Osteocyte (in vitro differentiated cells): ENCODE data around the gene CAMK2G. TPM values are rescaled to one million over a fixed set of nuclear protein-coding genes. Genes with fewer than 3 reads are reported as not detected.

Source experiments
- DNase-seq: peaks from one replicate; pipeline ENCODE4 v3.0.0; 2021; ENCODE audit warnings: mixed read lengths; ENCODE audit not compliant: unreplicated experiment; ENCODE audit errors: extremely low spot score
- H3K27ac Mint-ChIP-seq: one replicate; pipeline ENCODE4 v1.8.0; 2021; ENCODE audit warnings: mild to moderate bottlenecking, mixed read lengths; ENCODE audit not compliant: unreplicated experiment
- H3K27me3 Mint-ChIP-seq: one replicate; pipeline ENCODE4 v1.8.0; 2021; ENCODE audit warnings: mixed read lengths; ENCODE audit not compliant: unreplicated experiment
- H3K36me3 Mint-ChIP-seq: one replicate; pipeline ENCODE4 v1.8.0; 2021; ENCODE audit warnings: mixed read lengths; ENCODE audit not compliant: unreplicated experiment
- H3K4me1 Mint-ChIP-seq: one replicate; pipeline ENCODE4 v1.8.0; 2021; ENCODE audit warnings: mixed read lengths; ENCODE audit not compliant: unreplicated experiment
- H3K4me3 Mint-ChIP-seq: one replicate; pipeline ENCODE4 v1.8.0; 2021; ENCODE audit warnings: mild to moderate bottlenecking, moderate library complexity, mixed read lengths; ENCODE audit not compliant: unreplicated experiment
- H3K9me3 Mint-ChIP-seq: one replicate; pipeline ENCODE4 v1.8.0; 2021; ENCODE audit warnings: mixed read lengths; ENCODE audit not compliant: unreplicated experiment
- CTCF ChIP-seq: fragments of 200-600 bp; sonication (generic); IDR thresholded peaks from 2 replicates; pipeline ENCODE4 v1.5.0; 2021; ENCODE audit warnings: antibody characterized with exemption, mild to moderate bottlenecking, moderate library complexity
- total RNA-seq: library from RNA; stranded (reverse); gene quantifications from 2 replicates; pipeline ENCODE4 v1.2.1, GENCODE V29; 2021

The CAMK2G gene
- total RNA-seq, 1 donor from 2014 or later: 37.6 TPM

- TF ChIP-seq CTCF: no peak
- H3K4me1 Mint-ChIP-seq: peaks cover 47% of the 10 kb centered on the region
- no peak for DNase-seq
- peak overlapping the region; percentile 44 for H3K27ac Mint-ChIP-seq
- H3K9me3 Mint-ChIP-seq: no peaks in the 10 kb centered on the region
- no peaks in the 10 kb centered on the region for H3K27me3 Mint-ChIP-seq
- peaks cover 2% of the 10 kb centered on the region for H3K36me3 Mint-ChIP-seq
- H3K4me3 Mint-ChIP-seq: peak overlapping the region; percentile 26
These were observed 1.8 kb upstream of the CAMK2G start for GRCh38 chr10:73876157-73876556.

- Mint-ChIP-seq H3K36me3 (peaks cover 10% of the 10 kb centered on the region), H3K27ac (no peak overlapping the region), H3K27me3 (no peaks in the 10 kb centered on the region), H3K9me3 (no peaks in the 10 kb centered on the region), H3K4me3 (peak overlapping the region; percentile 68), H3K4me1 (peaks cover 52% of the 10 kb centered on the region)
- TF ChIP-seq CTCF: no peak
- no peak for DNase-seq
These were observed 752 bp upstream of the CAMK2G start for GRCh38 chr10:73875139-73875475.

GRCh38 chr10:73873838-73874215 is 528 bp downstream of the CAMK2G start:
- no peak for DNase-seq
- H3K4me1 Mint-ChIP-seq: peaks cover 46% of the 10 kb centered on the region
- H3K27me3 Mint-ChIP-seq: no peaks in the 10 kb centered on the region
- TF ChIP-seq CTCF: no peak
- H3K36me3 Mint-ChIP-seq: peaks cover 10% of the 10 kb centered on the region
- no peaks in the 10 kb centered on the region for H3K9me3 Mint-ChIP-seq
- H3K27ac Mint-ChIP-seq: no peak overlapping the region
- peak overlapping the region; percentile 38 for H3K4me3 Mint-ChIP-seq

GRCh38 chr10:73873142-73873837 is 1.1 kb downstream of the CAMK2G start:
- TF ChIP-seq CTCF: no peak
- Mint-ChIP-seq H3K36me3 (peaks cover 10% of the 10 kb centered on the region), H3K27me3 (no peaks in the 10 kb centered on the region), H3K27ac (peak overlapping the region; percentile 36), H3K9me3 (no peaks in the 10 kb centered on the region), H3K4me1 (peaks cover 48% of the 10 kb centered on the region), H3K4me3 (peak overlapping the region; percentile 71)
- no peak for DNase-seq

- H3K4me3 Mint-ChIP-seq: peak overlapping the region; percentile 71
- TF ChIP-seq CTCF: peak; percentile 38
- peak overlapping the region; percentile 56 for H3K27ac Mint-ChIP-seq
- no peaks in the 10 kb centered on the region for H3K27me3 Mint-ChIP-seq
- DNase-seq: no peak
- peaks cover 10% of the 10 kb centered on the region for H3K36me3 Mint-ChIP-seq
- no peaks in the 10 kb centered on the region for H3K9me3 Mint-ChIP-seq
- peaks cover 56% of the 10 kb centered on the region for H3K4me1 Mint-ChIP-seq
These were observed 2.1 kb downstream of the CAMK2G start for GRCh38 chr10:73872190-73872710.
